IPS-NIHi11 (cell line): Measurements from ENCODE around the gene HTR6.

ENCODE experiments used
- DNase-seq: peaks from one replicate; pipeline ENCODE4 v3.0.0; 2012; ENCODE audit warnings: mixed read lengths, low spot score

The HTR6 gene

GRCh38 chr1:19688041-19688842, 23.6 kb downstream of the HTR6 start:
- DNase-seq, result no peak

- DNase-seq, result no peak
Observed at GRCh38 chr1:19689085-19689757, 24.5 kb downstream of the HTR6 start.

GRCh38 chr1:19689856-19690255, 25.2 kb downstream of the HTR6 start:
- no peak for DNase-seq

GRCh38 chr1:19690342-19690741, 25.7 kb downstream of the HTR6 start:
- no peak for DNase-seq

- no peak for DNase-seq
Observed at GRCh38 chr1:19694298-19694697, 29.6 kb downstream of the HTR6 start.

- DNase-seq, result no peak
Observed at GRCh38 chr1:19695772-19696171, 31.1 kb downstream of the HTR6 start.

- no peak for DNase-seq
Observed at GRCh38 chr1:19696820-19697219, 32.1 kb downstream of the HTR6 start.

- no peak for DNase-seq
Observed at GRCh38 chr1:19698181-19698580, 33.5 kb downstream of the HTR6 start.

- no peak for DNase-seq
Observed at GRCh38 chr1:19700079-19700777, 35.6 kb downstream of the HTR6 start.

- no peak for DNase-seq
Observed at GRCh38 chr1:19703280-19703679, 38.6 kb downstream of the HTR6 start.

GRCh38 chr1:19704247-19705113, 39.8 kb downstream of the HTR6 start:
- peak; percentile 93 for DNase-seq

GRCh38 chr1:19705464-19705863, 40.8 kb downstream of the HTR6 start:
- DNase-seq, result no peak

- no peak for DNase-seq
Observed at GRCh38 chr1:19706136-19706535, 41.5 kb downstream of the HTR6 start.

GRCh38 chr1:19708567-19709110, 44.0 kb downstream of the HTR6 start:
- DNase-seq, result no peak

- no peak for DNase-seq
Observed at GRCh38 chr1:19709260-19709793, 44.7 kb downstream of the HTR6 start.

- DNase-seq, result no peak
Observed at GRCh38 chr1:19710825-19711611, 46.3 kb downstream of the HTR6 start.

GRCh38 chr1:19712928-19713327, 48.3 kb downstream of the HTR6 start:
- no peak for DNase-seq

GRCh38 chr1:19715334-19716203, 50.9 kb downstream of the HTR6 start:
- DNase-seq, result peak; percentile 95

GRCh38 chr1:19717467-19717866, 52.8 kb downstream of the HTR6 start:
- no peak for DNase-seq

- no peak for DNase-seq
Observed at GRCh38 chr1:19720174-19720573, 55.5 kb downstream of the HTR6 start.
